Mesothelial cell of epicardium (in vitro differentiated cells): ENCODE data around the gene PHRF1. TPM values are rescaled to one million over a fixed set of nuclear protein-coding genes. Genes with fewer than 3 reads are reported as not detected.

Source experiments
- DNase-seq, 2 experiments: peaks; one replicate each; pipeline ENCODE4 v3.0.0; 2021; ENCODE audit warnings: low spot score in 2 of 2; ENCODE audit not compliant: unreplicated experiment in 2 of 2
- H3K27ac Mint-ChIP-seq: 2 replicates; pipeline ENCODE4 v1.8.0; 2021; ENCODE audit warnings: mixed read lengths
- H3K27me3 Mint-ChIP-seq: 2 replicates; pipeline ENCODE4 v1.8.0; 2021; ENCODE audit warnings: low read depth, mixed read lengths
- H3K36me3 Mint-ChIP-seq: 2 replicates; pipeline ENCODE4 v1.8.0; 2021; ENCODE audit warnings: mixed read lengths
- H3K4me1 Mint-ChIP-seq: 2 replicates; pipeline ENCODE4 v1.8.0; 2021; ENCODE audit warnings: mixed read lengths
- H3K4me3 Mint-ChIP-seq: 2 replicates; pipeline ENCODE4 v1.8.0; 2021; ENCODE audit warnings: mild to moderate bottlenecking, moderate library complexity, mixed read lengths
- H3K9me3 Mint-ChIP-seq: 2 replicates; pipeline ENCODE4 v1.8.0; 2021; ENCODE audit warnings: mixed read lengths
- CTCF ChIP-seq: fragments of 200-600 bp; sonication (generic); IDR thresholded peaks from one replicate; pipeline ENCODE4 v1.5.0; 2021; ENCODE audit warnings: antibody characterized with exemption; ENCODE audit not compliant: unreplicated experiment
- total RNA-seq: library from RNA; stranded (reverse); gene quantifications from 3 replicates; pipeline ENCODE4 v1.2.1, GENCODE V29; 2021

Gene PHRF1
- total RNA-seq, 1 donor from 2014 or later: 51.1 TPM

DNA sequence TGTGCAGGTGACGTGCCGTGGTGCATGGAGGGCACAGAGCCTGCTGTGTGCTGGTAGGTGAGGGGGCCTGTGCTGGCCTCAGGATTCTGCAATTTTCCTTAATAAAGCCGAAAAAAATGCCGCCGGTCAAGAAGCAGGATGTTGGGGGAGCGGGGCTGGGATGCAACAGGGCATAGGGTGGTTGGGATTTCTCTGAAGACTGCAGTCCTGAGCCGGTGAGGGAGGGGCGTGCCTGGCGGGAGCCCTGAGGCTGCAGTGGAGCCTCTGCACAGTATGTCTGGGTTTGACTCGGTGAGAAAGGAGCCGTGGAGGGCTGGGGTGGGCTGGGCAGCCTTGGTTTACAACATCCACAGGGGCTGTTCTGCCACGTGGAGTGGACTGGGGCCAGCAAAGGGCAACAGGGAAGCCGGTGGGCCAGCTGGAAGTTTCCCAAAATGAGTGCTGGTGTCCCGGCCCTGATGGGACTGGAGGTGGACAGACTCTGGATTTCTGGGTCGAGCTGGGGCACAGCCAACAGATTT lies 47.1 kb downstream of the PHRF1 start:
- Mint-ChIP-seq H3K4me1 (peaks cover 2% of the 10 kb centered on the region), H3K27ac (no peak overlapping the region), H3K9me3 (no peaks in the 10 kb centered on the region), H3K4me3 (no peak overlapping the region), H3K36me3 (peaks cover 7% of the 10 kb centered on the region), H3K27me3 (peaks cover 12% of the 10 kb centered on the region)
- no peak for TF ChIP-seq CTCF
- DNase-seq: no peak

- Mint-ChIP-seq H3K36me3 (peaks cover 9% of the 10 kb centered on the region), H3K9me3 (no peaks in the 10 kb centered on the region), H3K4me1 (peaks cover 4% of the 10 kb centered on the region), H3K27me3 (peaks cover 18% of the 10 kb centered on the region), H3K27ac (no peak overlapping the region), H3K4me3 (no peak overlapping the region)
- no peak for DNase-seq
- no peak for TF ChIP-seq CTCF
These were observed 47.9 kb downstream of the PHRF1 start for GRCh38 chr11:623999-624704.

- Mint-ChIP-seq H3K4me1 (peaks cover 4% of the 10 kb centered on the region), H3K27ac (no peak within 1 kb of the TSS), H3K27me3 (peaks cover 22% of the 10 kb centered on the region), H3K9me3 (no peaks in the 10 kb centered on the region), H3K4me3 (no peak within 1 kb of the TSS), H3K36me3 (peaks cover 9% of the 10 kb centered on the region)
- TF ChIP-seq CTCF: no peak
- no peak for DNase-seq
These were observed 48.7 kb downstream of the PHRF1 start, which contains the start of gene CDHR5 for GRCh38 chr11:624705-625635. CDHR5 (minus strand) TSS chr11:624955; CDS start chr11:624902, 53 bp downstream.

DNA sequence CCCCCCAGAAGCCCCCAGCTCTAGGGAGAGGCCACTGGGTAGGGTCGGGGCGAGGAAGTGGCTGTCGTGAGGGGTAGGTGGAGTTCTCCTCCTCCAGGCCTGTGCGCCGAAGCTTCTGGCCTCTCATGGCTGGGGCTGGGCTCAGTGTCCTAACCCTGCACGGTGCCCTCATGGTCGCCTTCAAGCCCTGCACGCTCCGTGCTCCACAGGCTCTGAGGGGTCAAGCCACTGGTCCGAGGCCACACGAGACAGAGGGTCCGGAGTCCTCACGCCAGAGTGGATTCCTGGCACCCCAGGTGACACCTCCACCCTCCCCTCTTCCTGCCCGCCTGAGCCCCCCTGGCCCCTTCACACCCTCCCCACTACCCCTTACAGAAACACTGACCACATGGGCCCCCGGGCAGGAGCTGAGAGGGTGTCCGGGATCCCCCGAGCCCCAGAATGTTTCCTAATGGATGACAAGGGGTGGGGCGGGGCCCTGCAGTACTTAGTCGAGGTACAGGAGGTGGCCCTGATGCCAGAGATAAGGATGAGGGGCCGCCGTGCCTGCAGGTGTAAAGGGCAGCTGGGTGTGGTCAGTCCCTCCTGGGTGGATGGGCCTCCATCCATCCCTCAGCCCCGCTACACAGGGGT lies 49.5 kb downstream of the PHRF1 start:
- peaks cover 4% of the 10 kb centered on the region for H3K4me1 Mint-ChIP-seq
- H3K27me3 Mint-ChIP-seq: peaks cover 22% of the 10 kb centered on the region
- no peaks in the 10 kb centered on the region for H3K9me3 Mint-ChIP-seq
- H3K36me3 Mint-ChIP-seq: peaks cover 9% of the 10 kb centered on the region
- no peak for TF ChIP-seq CTCF
- no peak overlapping the region for H3K27ac Mint-ChIP-seq
- no peak for DNase-seq
- no peak overlapping the region for H3K4me3 Mint-ChIP-seq

GRCh38 chr11:626475-627307 lies 50.4 kb downstream of the PHRF1 start, which contains the start of gene SCT:
SCT (minus strand) TSS chr11:627181; CDS start chr11:627143, 38 bp downstream.
- TF ChIP-seq CTCF: no peak
- Mint-ChIP-seq H3K36me3 (peaks cover 9% of the 10 kb centered on the region), H3K4me3 (peak within 1 kb of the TSS; percentile 38), H3K27ac (no peak within 1 kb of the TSS), H3K4me1 (peaks cover 4% of the 10 kb centered on the region), H3K27me3 (peaks cover 22% of the 10 kb centered on the region), H3K9me3 (no peaks in the 10 kb centered on the region)
- DNase-seq: peak in 1 of 2 experiments; percentile 16
